ENCODE measurements around the gene PSD2. TPM values are rescaled to one million over a fixed set of nuclear protein-coding genes. Genes with fewer than 3 reads are reported as not detected.

The PSD2 gene
- total RNA-seq, 2 donors from 2014 or later, result 0.05 to 0.11 TPM

- no peak overlapping the region for H3K27ac ChIP-seq
Observed at GRCh38 chr5:139867581-139867980, 72.0 kb downstream of the PSD2 start.

GRCh38 chr5:139869042-139869790, 73.6 kb downstream of the PSD2 start:
- no peak overlapping the region for H3K4me3 ChIP-seq
- H3K27ac ChIP-seq, result no peak overlapping the region
- no peak for TF ChIP-seq CTCF (IDR thresholded peaks at IDR 0.05)
- no peak for DNase-seq
- intact Hi-C loops (cut with DNase I), result loop anchor here (10.0 kb wide), 1 partner anchor 96 kb away; no protein-coding TSS in a partner anchor
- H3K9ac ChIP-seq (ENCODE audit: low read depth in 2 of 2, low read length in 2 of 2), result no peak overlapping the region
- H3K9me3 ChIP-seq, result no peaks in the 10 kb centered on the region
- no peaks in the 10 kb centered on the region for H3K36me3 ChIP-seq
- H3K4me1 ChIP-seq, result no peaks in the 10 kb centered on the region
- H3K27me3 ChIP-seq, result no peaks in the 10 kb centered on the region

More at GRCh38 chr5:139867581-139867980, 72.0 kb downstream of the PSD2 start:
- no peak overlapping the region for H3K4me3 ChIP-seq
- no peaks in the 10 kb centered on the region for H3K4me1 ChIP-seq
- H3K9ac ChIP-seq (ENCODE audit: low read depth in 2 of 2, low read length in 2 of 2), result no peak overlapping the region
- DNase-seq, result no peak
- no peak for TF ChIP-seq CTCF (IDR thresholded peaks at IDR 0.05)
- no peaks in the 10 kb centered on the region for H3K9me3 ChIP-seq
- H3K36me3 ChIP-seq, result no peaks in the 10 kb centered on the region
- intact Hi-C loops (cut with DNase I), result loop anchor here (10.0 kb wide), 1 partner anchor 97 kb away; no protein-coding TSS in a partner anchor
- H3K27me3 ChIP-seq, result no peaks in the 10 kb centered on the region

GRCh38 chr5:139870677-139871076, 75.1 kb downstream of the PSD2 start:
- H3K4me3 ChIP-seq, result no peak overlapping the region
- DNase-seq, result no peak
- H3K27ac ChIP-seq, result no peak overlapping the region
- TF ChIP-seq CTCF (IDR thresholded peaks at IDR 0.05), result no peak
- no peaks in the 10 kb centered on the region for H3K36me3 ChIP-seq
- intact Hi-C loops (cut with DNase I), result no loop called here
- no peaks in the 10 kb centered on the region for H3K9me3 ChIP-seq
- no peaks in the 10 kb centered on the region for H3K27me3 ChIP-seq
- no peak overlapping the region for H3K9ac ChIP-seq (ENCODE audit: low read depth in 2 of 2, low read length in 2 of 2)
- no peaks in the 10 kb centered on the region for H3K4me1 ChIP-seq

- intact Hi-C loops (cut with DNase I), result no loop called here
- Histone ChIP-seq H3K9ac (ENCODE audit: low read depth in 2 of 2, low read length in 2 of 2) (no peak overlapping the region), H3K4me3 (no peak overlapping the region), H3K4me1 (no peaks in the 10 kb centered on the region), H3K27me3 (no peaks in the 10 kb centered on the region), H3K27ac (no peak overlapping the region), H3K36me3 (no peaks in the 10 kb centered on the region), H3K9me3 (no peaks in the 10 kb centered on the region)
- no peak for DNase-seq
- no peak for TF ChIP-seq CTCF (IDR thresholded peaks at IDR 0.05)
Observed at GRCh38 chr5:139871614-139872013, 76.0 kb downstream of the PSD2 start.

GRCh38 chr5:139872052-139872766, 76.6 kb downstream of the PSD2 start:
- Histone ChIP-seq H3K4me1 (no peaks in the 10 kb centered on the region), H3K27me3 (no peaks in the 10 kb centered on the region), H3K4me3 (no peak overlapping the region), H3K9me3 (no peaks in the 10 kb centered on the region), H3K36me3 (no peaks in the 10 kb centered on the region), H3K9ac (ENCODE audit: low read depth in 2 of 2, low read length in 2 of 2) (no peak overlapping the region), H3K27ac (no peak overlapping the region)
- no peak for DNase-seq
- intact Hi-C loops (cut with DNase I), result no loop called here
- TF ChIP-seq CTCF (IDR thresholded peaks at IDR 0.05), result no peak

All from colonic mucosa (tissue), 4 donors.